Measurements from ENCODE around the gene HHIPL2.

DNA sequence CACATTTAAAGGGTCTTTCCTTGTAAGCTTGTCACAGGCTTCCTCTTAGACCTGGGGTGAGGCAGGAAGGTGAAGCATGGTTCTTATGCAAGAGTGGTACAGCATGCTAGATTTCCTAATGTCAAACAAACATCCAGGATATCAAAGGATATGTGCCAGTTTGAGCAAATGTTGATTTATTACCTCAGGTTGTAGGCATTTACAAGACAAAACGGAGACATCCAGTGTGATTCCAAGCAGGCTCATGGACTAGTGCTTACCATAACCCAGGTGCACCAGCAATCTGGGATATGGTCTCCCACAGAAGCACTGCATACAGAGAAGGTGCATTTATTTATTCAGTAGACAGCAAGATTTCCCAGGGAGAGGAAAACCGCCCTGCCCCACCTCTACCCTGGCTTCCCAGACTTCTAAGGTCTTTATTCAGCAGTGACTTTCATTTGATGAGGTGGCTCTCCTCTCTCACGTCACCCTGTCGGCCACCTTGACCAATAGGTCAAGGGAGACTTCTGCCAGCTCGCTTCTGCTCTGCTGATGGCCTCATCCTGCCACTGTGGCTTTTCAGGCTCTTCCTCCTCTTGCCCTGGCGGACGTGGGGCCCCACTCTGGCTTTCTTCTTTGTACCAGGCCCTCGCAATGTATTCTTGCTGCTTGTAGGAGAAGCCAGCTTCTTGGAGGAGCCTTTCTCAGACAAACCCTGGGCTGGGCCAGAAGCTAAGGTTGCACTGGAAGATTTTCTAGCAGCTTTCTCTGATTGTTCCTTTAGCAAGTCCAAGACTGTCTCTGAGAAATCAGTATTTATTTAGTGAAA lies 25.6 kb downstream of the HHIPL2 start:
- TF ChIP-seq RAD21 (IDR thresholded peaks at IDR 0.05; ENCODE audit: low read length) (no peak), TEAD4 (IDR thresholded peaks at IDR 0.05; ENCODE audit: borderline replicate concordance, insufficient read depth) (no peak), EP300 (IDR thresholded peaks at IDR 0.05; ENCODE audit: borderline replicate concordance in 1 of 2, low read depth in 1 of 2, low read length in 1 of 2) (no peak), CTCF (IDR thresholded peaks at IDR 0.05) (no peak), SIN3A (IDR thresholded peaks at IDR 0.05; ENCODE audit: borderline replicate concordance, low read depth, low read length) (no peak), POLR2AphosphoS5 (IDR thresholded peaks at IDR 0.05; ENCODE audit: low read depth, low read length) (no peak), YY1 (IDR thresholded peaks at IDR 0.05; ENCODE audit: low read depth) (no peak)
- TF ChIP-seq, protein P1, sequence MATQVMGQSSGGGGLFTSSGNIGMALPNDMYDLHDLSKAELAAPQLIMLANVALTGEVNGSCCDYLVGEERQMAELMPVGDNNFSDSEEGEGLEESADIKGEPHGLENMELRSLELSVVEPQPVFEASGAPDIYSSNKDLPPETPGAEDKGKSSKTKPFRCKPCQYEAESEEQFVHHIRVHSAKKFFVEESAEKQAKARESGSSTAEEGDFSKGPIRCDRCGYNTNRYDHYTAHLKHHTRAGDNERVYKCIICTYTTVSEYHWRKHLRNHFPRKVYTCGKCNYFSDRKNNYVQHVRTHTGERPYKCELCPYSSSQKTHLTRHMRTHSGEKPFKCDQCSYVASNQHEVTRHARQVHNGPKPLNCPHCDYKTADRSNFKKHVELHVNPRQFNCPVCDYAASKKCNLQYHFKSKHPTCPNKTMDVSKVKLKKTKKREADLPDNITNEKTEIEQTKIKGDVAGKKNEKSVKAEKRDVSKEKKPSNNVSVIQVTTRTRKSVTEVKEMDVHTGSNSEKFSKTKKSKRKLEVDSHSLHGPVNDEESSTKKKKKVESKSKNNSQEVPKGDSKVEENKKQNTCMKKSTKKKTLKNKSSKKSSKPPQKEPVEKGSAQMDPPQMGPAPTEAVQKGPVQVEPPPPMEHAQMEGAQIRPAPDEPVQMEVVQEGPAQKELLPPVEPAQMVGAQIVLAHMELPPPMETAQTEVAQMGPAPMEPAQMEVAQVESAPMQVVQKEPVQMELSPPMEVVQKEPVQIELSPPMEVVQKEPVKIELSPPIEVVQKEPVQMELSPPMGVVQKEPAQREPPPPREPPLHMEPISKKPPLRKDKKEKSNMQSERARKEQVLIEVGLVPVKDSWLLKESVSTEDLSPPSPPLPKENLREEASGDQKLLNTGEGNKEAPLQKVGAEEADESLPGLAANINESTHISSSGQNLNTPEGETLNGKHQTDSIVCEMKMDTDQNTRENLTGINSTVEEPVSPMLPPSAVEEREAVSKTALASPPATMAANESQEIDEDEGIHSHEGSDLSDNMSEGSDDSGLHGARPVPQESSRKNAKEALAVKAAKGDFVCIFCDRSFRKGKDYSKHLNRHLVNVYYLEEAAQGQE (IDR thresholded peaks at IDR 0.05; ENCODE audit: low read depth, low read length) = no peak

All from SK-N-SH (cell line).